Ishikawa (cell line): Measurements from ENCODE around the gene PLVAP.
A peak's percentile ranks its signal among the peaks of the same experiment; 100 is the strongest.

Source experiments
- CEBPB ChIP-seq: IDR thresholded peaks from 2 replicates; pipeline ENCODE4 v1.6.1; 2012
- CREB1 ChIP-seq: IDR thresholded peaks from 2 replicates; pipeline ENCODE4 v1.6.1; 2012; ENCODE audit warnings: low read depth
- EGR1 ChIP-seq: IDR thresholded peaks from 2 replicates; pipeline ENCODE4 v1.6.1; 2012
- EP300 ChIP-seq: IDR thresholded peaks from 2 replicates; pipeline ENCODE4 v1.6.1; 2012; ENCODE audit warnings: borderline replicate concordance
- FOXM1 ChIP-seq: IDR thresholded peaks from 2 replicates; pipeline ENCODE4 v1.6.1; 2012; ENCODE audit warnings: low read depth, borderline replicate concordance
- MAX ChIP-seq: IDR thresholded peaks from 2 replicates; pipeline ENCODE4 v1.6.1; 2012
- NFIC ChIP-seq: IDR thresholded peaks from 2 replicates; pipeline ENCODE4 v1.6.1; 2012
- RAD21 ChIP-seq: IDR thresholded peaks from 2 replicates; pipeline ENCODE4 v1.6.1; 2012; ENCODE audit warnings: low read depth
- REST ChIP-seq: IDR thresholded peaks from 2 replicates; pipeline ENCODE4 v1.6.1; 2012; ENCODE audit warnings: low read depth, mild to moderate bottlenecking
- TAF1 ChIP-seq: IDR thresholded peaks from 2 replicates; pipeline ENCODE4 v1.6.1; 2012; ENCODE audit warnings: low read depth, mild to moderate bottlenecking
- TCF12 ChIP-seq: IDR thresholded peaks from 2 replicates; pipeline ENCODE4 v1.6.1; 2012; ENCODE audit warnings: low read depth
- TEAD4 ChIP-seq: IDR thresholded peaks from 2 replicates; pipeline ENCODE4 v1.6.1; 2012
- USF1 ChIP-seq: IDR thresholded peaks from 2 replicates; pipeline ENCODE4 v1.6.1; 2012
- YY1 ChIP-seq: IDR thresholded peaks from 2 replicates; pipeline ENCODE4 v1.6.1; 2012; ENCODE audit warnings: low read depth
- ZBTB7A ChIP-seq: IDR thresholded peaks from 2 replicates; pipeline ENCODE4 v1.6.1; 2012; ENCODE audit warnings: low read depth

The PLVAP gene

GRCh38 chr19:17406887-17407196 lies 29.7 kb upstream of the PLVAP start:
- TF ChIP-seq TEAD4 (no peak), FOXM1 (no peak), USF1 (no peak), NFIC (no peak), CEBPB (no peak), EGR1 (no peak), REST (no peak), CREB1 (no peak), TCF12 (no peak), MAX (no peak), YY1 (no peak)

DNA sequence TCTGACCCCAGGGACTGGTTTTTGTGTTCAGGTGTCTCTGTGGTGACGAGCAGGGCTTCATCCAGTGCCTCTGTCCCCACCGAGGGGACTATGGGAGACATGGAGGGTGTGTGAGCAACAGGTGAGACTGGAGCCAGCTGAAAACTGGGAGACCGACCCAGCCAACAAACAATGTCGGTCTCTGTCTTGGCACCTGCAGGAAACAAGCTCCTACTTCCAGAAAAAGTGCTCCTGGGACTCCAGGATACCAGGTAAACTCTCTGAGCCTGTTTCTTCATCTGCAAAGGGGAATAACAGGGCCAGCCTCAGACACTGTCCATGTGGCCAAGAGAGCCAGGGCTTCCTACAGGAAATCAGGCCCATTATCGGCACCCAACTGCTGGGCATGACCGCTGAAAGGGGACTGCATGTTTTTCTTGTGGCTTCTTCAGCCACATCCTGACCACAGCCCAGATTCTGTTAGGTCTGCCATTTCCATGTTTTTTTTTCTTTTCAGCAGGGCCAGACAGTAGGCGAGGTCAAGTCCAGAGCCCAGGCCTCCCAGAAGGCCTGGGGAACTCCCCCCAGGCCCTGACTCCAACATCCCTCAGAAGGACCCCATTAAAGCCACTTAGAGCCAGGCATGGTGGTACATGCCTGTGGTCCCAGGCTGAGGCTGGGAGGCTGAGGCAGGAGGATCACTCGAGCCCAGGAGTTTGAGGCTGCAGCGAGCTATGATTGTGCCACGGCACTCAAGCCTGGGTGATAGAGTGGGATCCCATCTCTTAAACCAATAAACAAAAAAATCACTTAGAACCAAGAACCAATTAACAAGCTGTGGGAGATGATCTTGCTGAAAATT lies 29.1 kb upstream of the PLVAP start:
- TF ChIP-seq NFIC (no peak), CEBPB (no peak), EGR1 (no peak), REST (no peak), EP300 (no peak), RAD21 (no peak), ZBTB7A (no peak), TAF1 (no peak), CREB1 (no peak), YY1 (no peak), TEAD4 (no peak), TCF12 (no peak), MAX (no peak), USF1 (no peak), FOXM1 (no peak)

DNA sequence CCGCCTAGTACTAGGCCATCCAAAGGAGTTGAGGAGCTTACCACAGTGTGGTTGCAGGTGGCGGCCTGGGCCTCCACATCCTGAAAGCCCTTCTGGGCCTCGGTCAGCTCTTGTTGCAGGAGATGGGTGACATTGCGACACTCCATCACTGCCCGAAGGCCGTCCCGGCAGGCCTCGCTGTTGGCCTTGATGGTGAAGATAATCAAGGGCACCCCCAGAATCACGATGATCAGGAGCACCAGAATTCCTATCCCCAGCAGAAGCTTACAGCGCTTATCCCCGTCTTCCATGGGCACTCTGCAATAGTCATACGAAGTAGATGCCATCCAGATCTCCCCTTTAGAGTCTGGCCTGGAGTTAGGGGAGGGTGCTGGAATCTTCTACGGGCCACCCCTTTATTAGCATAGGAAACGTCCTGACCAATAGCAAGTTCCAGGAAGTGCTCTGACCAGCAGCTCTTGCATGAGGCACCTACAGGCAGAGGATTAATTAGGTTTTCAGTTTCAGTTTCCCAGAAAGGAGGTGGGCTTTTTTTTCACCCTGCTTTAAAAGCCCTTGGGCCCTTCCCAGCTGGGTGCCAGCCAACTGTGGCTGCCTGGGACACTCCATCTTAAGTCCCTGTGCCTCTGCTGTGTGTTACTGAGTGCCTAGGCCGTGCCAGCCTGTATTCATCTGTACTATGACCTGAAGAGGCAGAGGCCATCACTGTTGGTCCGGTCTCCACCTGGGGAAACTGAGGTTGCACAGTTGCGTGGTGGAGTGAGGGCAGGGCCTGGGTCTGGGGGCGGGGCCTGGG lies 28.3 kb upstream of the PLVAP start, which contains the start of gene BST2:
TSS of gene BST2 (minus strand) at position 381 of the 796 bp plus-strand sequence. CDS start at position 326, 55 bp downstream.
- no peak for TF ChIP-seq ZBTB7A
- TF ChIP-seq MAX, result peak; percentile 57
- peak; percentile 37; the same call in 1 of the 2 replicates for TF ChIP-seq YY1
- no peak for TF ChIP-seq CREB1
- TF ChIP-seq TCF12, result 0 out of 2 replicates have a peak, but pooled peaks have one; percentile 27
- peak; percentile 69 for TF ChIP-seq NFIC
- TF ChIP-seq CEBPB, result peak; percentile 34; the same call in 1 of the 2 replicates
- TF ChIP-seq EGR1, result no peak
- no peak for TF ChIP-seq REST
